Suprapubic skin (tissue), 3 donors: ENCODE measurements around the gene LILRA5.

Experiments
- EP300 ChIP-seq: sonication (generic); formaldehyde crosslinking; IDR thresholded peaks from one replicate; pipeline ENCODE4 v1.6.1; 2017; ENCODE audit warnings: antibody characterized with exemption
- POLR2A ChIP-seq, 2 donors: fragments of 450-650 bp; IDR thresholded peaks; one replicate each; pipeline ENCODE4 v1.6.1; 2017; ENCODE audit warnings: antibody characterized with exemption in 2 of 2, mild to moderate bottlenecking in 2 of 2, moderate library complexity in 2 of 2
- TF ChIP-seq, protein P1 (sequence below), 2 donors: fragments of 200-600 bp in 1 of 2; fragments of 450-650 bp in 1 of 2; sonication (generic) in 1 of 2; IDR thresholded peaks; one replicate each; pipeline ENCODE4 v1.5.1; 2016 to 2019; ENCODE audit warnings: antibody characterized with exemption in 2 of 2, mild to moderate bottlenecking in 1 of 2, moderate library complexity in 1 of 2

DNA sequence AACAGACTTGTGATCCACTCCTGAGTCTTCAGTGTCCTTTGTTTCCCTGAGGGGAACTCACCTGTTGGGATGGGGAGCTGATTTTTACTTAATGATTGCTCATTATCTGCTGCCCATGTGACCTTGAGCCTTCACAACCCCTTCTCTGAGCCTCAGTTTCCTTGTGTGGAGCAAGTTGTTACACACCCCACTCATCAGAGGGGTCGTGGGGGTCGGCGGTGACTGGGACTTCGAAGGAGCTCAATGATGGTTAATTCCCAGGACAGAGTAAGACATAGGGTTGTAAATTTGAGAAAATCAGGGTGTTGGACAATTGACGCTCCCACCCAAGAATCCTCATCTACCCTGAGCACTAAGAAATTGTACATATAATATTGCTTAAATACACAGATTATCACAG is 13.5 kb downstream of the LILRA5 start:
- TF ChIP-seq, protein P1, sequence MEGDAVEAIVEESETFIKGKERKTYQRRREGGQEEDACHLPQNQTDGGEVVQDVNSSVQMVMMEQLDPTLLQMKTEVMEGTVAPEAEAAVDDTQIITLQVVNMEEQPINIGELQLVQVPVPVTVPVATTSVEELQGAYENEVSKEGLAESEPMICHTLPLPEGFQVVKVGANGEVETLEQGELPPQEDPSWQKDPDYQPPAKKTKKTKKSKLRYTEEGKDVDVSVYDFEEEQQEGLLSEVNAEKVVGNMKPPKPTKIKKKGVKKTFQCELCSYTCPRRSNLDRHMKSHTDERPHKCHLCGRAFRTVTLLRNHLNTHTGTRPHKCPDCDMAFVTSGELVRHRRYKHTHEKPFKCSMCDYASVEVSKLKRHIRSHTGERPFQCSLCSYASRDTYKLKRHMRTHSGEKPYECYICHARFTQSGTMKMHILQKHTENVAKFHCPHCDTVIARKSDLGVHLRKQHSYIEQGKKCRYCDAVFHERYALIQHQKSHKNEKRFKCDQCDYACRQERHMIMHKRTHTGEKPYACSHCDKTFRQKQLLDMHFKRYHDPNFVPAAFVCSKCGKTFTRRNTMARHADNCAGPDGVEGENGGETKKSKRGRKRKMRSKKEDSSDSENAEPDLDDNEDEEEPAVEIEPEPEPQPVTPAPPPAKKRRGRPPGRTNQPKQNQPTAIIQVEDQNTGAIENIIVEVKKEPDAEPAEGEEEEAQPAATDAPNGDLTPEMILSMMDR (IDR thresholded peaks at IDR 0.05) = no peak
- TF ChIP-seq POLR2A (IDR thresholded peaks at IDR 0.05) (no peak), EP300 (no peak)
